ENCODE results near the gene SPATA12. TPM values are rescaled to one million over a fixed set of nuclear protein-coding genes. Genes with fewer than 3 reads are reported as not detected.

SPATA12 gene
- total RNA-seq, 1 experiment from 2014 or later: not detected

DNA sequence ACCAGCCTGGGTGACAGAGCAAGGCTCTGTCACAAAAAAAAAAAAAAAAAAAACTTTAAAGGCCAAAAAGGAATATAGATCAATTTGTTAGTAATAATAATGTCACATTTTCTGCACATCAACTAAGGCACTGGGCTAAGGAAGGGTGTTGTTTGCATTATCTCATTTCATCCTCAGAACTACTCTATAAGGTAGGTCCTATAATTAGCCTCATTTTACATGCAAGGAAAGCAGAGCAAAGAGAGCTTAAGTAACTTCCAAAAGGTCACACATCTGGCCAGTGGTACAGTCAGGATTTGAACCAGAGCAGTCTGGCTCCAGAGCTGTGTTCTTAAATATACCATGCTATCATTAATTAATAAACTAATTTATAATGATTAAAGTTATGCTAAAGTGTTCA, 42.2 kb upstream of the SPATA12 start:
- CTCF ChIA-PET: no interaction called here
- POLR2A ChIA-PET (ENCODE audit: low non-redundant PET): no interaction called here

DNA sequence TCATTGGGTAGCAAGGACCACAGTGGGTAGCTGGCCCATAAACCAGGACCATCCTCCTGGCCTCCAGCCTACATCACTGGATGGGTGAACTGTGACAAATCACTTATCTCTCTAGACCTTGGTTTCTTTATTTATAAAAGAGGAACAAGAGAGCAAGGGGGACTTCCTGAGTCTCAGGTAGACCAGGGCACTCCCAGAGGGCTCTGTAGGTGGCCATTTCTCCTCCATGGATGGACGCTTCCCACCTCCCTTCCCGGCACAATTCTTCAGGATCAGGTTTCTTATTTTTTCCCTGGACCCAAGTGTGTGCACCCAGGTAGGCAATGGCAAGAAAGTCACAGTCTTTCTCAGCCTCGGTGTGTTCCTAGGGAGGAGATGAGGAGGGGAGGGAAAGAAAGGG, 41.4 kb upstream of the SPATA12 start:
- Histone ChIP-seq H3K27me3 (replicated peaks; ENCODE audit: insufficient read depth, low read depth, low read length, poor library complexity) (no peaks in the 10 kb centered on the region), H3K4me3 (ENCODE audit: low read depth, low read length, poor library complexity, severe bottlenecking) (no peak overlapping the region), H3K27ac (ENCODE audit: low read depth, low read length, poor library complexity, severe bottlenecking) (no peak overlapping the region), H3K36me3 (ENCODE audit: insufficient read depth, low read length, poor library complexity, severe bottlenecking) (no peaks in the 10 kb centered on the region), H3K9me3 (ENCODE audit: low read depth, low read length, poor library complexity, severe bottlenecking) (no peaks in the 10 kb centered on the region), H3K4me1 (ENCODE audit: insufficient read depth, low read length, poor library complexity, severe bottlenecking) (no peaks in the 10 kb centered on the region)
- DNase-seq (ENCODE audit: low spot score): no peak
- intact Hi-C loops (cut with micrococcal nuclease; ENCODE audit: unreplicated experiment): no loop called here
- POLR2A ChIA-PET (ENCODE audit: low non-redundant PET): no interaction called here
- CTCF ChIA-PET: no interaction called here
- TF ChIP-seq, protein P1, sequence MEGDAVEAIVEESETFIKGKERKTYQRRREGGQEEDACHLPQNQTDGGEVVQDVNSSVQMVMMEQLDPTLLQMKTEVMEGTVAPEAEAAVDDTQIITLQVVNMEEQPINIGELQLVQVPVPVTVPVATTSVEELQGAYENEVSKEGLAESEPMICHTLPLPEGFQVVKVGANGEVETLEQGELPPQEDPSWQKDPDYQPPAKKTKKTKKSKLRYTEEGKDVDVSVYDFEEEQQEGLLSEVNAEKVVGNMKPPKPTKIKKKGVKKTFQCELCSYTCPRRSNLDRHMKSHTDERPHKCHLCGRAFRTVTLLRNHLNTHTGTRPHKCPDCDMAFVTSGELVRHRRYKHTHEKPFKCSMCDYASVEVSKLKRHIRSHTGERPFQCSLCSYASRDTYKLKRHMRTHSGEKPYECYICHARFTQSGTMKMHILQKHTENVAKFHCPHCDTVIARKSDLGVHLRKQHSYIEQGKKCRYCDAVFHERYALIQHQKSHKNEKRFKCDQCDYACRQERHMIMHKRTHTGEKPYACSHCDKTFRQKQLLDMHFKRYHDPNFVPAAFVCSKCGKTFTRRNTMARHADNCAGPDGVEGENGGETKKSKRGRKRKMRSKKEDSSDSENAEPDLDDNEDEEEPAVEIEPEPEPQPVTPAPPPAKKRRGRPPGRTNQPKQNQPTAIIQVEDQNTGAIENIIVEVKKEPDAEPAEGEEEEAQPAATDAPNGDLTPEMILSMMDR (conservative IDR thresholded peaks at IDR 0.05; ENCODE audit: low read depth, low read length): no peak
- TF ChIP-seq EZH2 (IDR thresholded peaks at IDR 0.05; ENCODE audit: borderline replicate concordance, low read depth, low read length, poor library complexity, severe bottlenecking): no peak
- no TSS peak for BruUV-seq (replicated peaks)

More for the DNA sequence above, 42.2 kb upstream of the SPATA12 start:
- Histone ChIP-seq H3K36me3 (ENCODE audit: insufficient read depth, low read length, poor library complexity, severe bottlenecking) (no peaks in the 10 kb centered on the region), H3K27me3 (replicated peaks; ENCODE audit: insufficient read depth, low read depth, low read length, poor library complexity) (no peaks in the 10 kb centered on the region), H3K4me3 (ENCODE audit: low read depth, low read length, poor library complexity, severe bottlenecking) (no peak overlapping the region), H3K27ac (ENCODE audit: low read depth, low read length, poor library complexity, severe bottlenecking) (no peak overlapping the region), H3K4me1 (ENCODE audit: insufficient read depth, low read length, poor library complexity, severe bottlenecking) (no peaks in the 10 kb centered on the region), H3K9me3 (ENCODE audit: low read depth, low read length, poor library complexity, severe bottlenecking) (no peaks in the 10 kb centered on the region)
- intact Hi-C loops (cut with micrococcal nuclease; ENCODE audit: unreplicated experiment): no loop called here
- TF ChIP-seq, protein P1 (conservative IDR thresholded peaks at IDR 0.05; ENCODE audit: low read depth, low read length): no peak
- TF ChIP-seq EZH2 (IDR thresholded peaks at IDR 0.05; ENCODE audit: borderline replicate concordance, low read depth, low read length, poor library complexity, severe bottlenecking): no peak
- no TSS peak for BruUV-seq (replicated peaks)
- no peak for DNase-seq (ENCODE audit: low spot score)

DNA sequence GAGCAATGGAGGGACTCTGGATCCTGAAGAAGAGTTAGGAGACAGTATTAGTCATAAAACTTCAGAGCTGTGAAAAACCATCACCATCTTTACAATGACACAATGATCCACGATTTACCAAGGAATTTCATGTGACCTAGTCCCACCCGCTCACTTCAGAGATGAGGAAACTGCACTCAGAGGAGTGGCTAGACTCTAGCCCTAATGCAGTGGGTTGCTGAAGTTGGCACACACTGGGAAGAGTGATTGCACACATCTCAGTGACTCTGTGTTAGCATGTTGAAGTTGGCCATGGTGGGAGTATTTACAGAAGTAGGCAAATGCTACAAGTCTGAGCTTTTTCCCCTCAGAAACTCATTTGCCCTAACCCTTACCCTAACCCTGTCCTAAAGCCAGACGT, 35.2 kb upstream of the SPATA12 start:
- no peak for TF ChIP-seq EZH2 (IDR thresholded peaks at IDR 0.05; ENCODE audit: borderline replicate concordance, low read depth, low read length, poor library complexity, severe bottlenecking)
- TF ChIP-seq, protein P1 (conservative IDR thresholded peaks at IDR 0.05; ENCODE audit: low read depth, low read length): no peak
- BruUV-seq (replicated peaks): no TSS peak
- H3K27me3 ChIP-seq (replicated peaks; ENCODE audit: insufficient read depth, low read depth, low read length, poor library complexity): no peaks in the 10 kb centered on the region
- H3K36me3 ChIP-seq (ENCODE audit: insufficient read depth, low read length, poor library complexity, severe bottlenecking): no peaks in the 10 kb centered on the region
- CTCF ChIA-PET: no interaction called here
- H3K4me3 ChIP-seq (ENCODE audit: low read depth, low read length, poor library complexity, severe bottlenecking): no peak overlapping the region
- H3K9me3 ChIP-seq (ENCODE audit: low read depth, low read length, poor library complexity, severe bottlenecking): no peaks in the 10 kb centered on the region
- POLR2A ChIA-PET (ENCODE audit: low non-redundant PET): no interaction called here
- DNase-seq (ENCODE audit: low spot score): no peak
- no peaks in the 10 kb centered on the region for H3K4me1 ChIP-seq (ENCODE audit: insufficient read depth, low read length, poor library complexity, severe bottlenecking)
- intact Hi-C loops (cut with micrococcal nuclease; ENCODE audit: unreplicated experiment): no loop called here
- H3K27ac ChIP-seq (ENCODE audit: low read depth, low read length, poor library complexity, severe bottlenecking): no peak overlapping the region
